RWPE1 (cell line): ENCODE results near the gene UNC5A.

ENCODE experiments used
- CTCF ChIA-PET: fragments of 350-600 bp; sonication (Branson Sonifier 250); formaldehyde crosslinking; extraction: SDS; loops from one replicate; lab custom pipeline; 2021; lab: Yijun Ruan, JAX
- POLR2A ChIA-PET: fragments of 400-600 bp; formaldehyde crosslinking; extraction: SDS; loops from one replicate; lab custom pipeline; 2020; ENCODE audit warnings: antibody characterized with exemption; ENCODE audit not compliant: low non-redundant PET; lab: Yijun Ruan, JAX
- DNase-seq: peaks from one replicate; pipeline ENCODE4 v3.0.0; 2012; ENCODE audit warnings: low spot score
- H3K27ac ChIP-seq: fragments of 450-650 bp; 2 replicates; pipeline ENCODE4 v1.5.1; 2017
- CTCF ChIP-seq: fragments of 450-650 bp; conservative IDR thresholded peaks from 2 replicates; pipeline ENCODE4 v1.5.1; 2017; ENCODE audit warnings: low read depth, mild to moderate bottlenecking

UNC5A gene

GRCh38 chr5:176874198-176874780, 63.9 kb downstream of the UNC5A start:
- no peak overlapping the region for H3K27ac ChIP-seq
- ChIA-PET CTCF (interaction anchor here (0.6 to 1.3 kb wide), 2 partner anchors 83 to 214 kb away, joined by 3 to 4 read pairs; no protein-coding TSS in a partner anchor), POLR2A (no interaction called here)
- DNase-seq, result no peak
- no peak for TF ChIP-seq CTCF

GRCh38 chr5:176875014-176875550, 64.7 kb downstream of the UNC5A start:
- CTCF ChIA-PET, result interaction anchor here (0.6 to 1.3 kb wide), 2 partner anchors 182 to 214 kb away, joined by 3 to 4 read pairs; no protein-coding TSS in a partner anchor
- POLR2A ChIA-PET, result no interaction called here
- no peak for DNase-seq
- TF ChIP-seq CTCF, result no peak
- H3K27ac ChIP-seq, result no peak overlapping the region

GRCh38 chr5:176875783-176876505, 65.6 kb downstream of the UNC5A start:
- ChIA-PET CTCF (interaction anchor here (0.7 to 1.6 kb wide), 3 partner anchors 10 to 216 kb away, joined by 3 to 5 read pairs (median 4); no protein-coding TSS in a partner anchor), POLR2A (no interaction called here)
- H3K27ac ChIP-seq, result no peak overlapping the region
- no peak for TF ChIP-seq CTCF
- DNase-seq, result no peak

- CTCF ChIA-PET, result interaction anchor here (0.7 to 1.6 kb wide), 3 partner anchors 11 to 243 kb away, joined by 3 to 5 read pairs (median 4); no protein-coding TSS in a partner anchor
- TF ChIP-seq CTCF, result no peak
- DNase-seq, result no peak
- no peak overlapping the region for H3K27ac ChIP-seq
- POLR2A ChIA-PET, result no interaction called here
Observed at GRCh38 chr5:176876506-176877431, 66.4 kb downstream of the UNC5A start.

- H3K27ac ChIP-seq, result no peak overlapping the region
- POLR2A ChIA-PET, result no interaction called here
- CTCF ChIA-PET, result interaction anchor here (0.6 to 1.2 kb wide), 4 partner anchors 8 to 244 kb away, joined by 3 to 4 read pairs (median 3); no protein-coding TSS in a partner anchor
- DNase-seq, result no peak
- no peak for TF ChIP-seq CTCF
Observed at GRCh38 chr5:176877793-176878331, 67.5 kb downstream of the UNC5A start.
